Right ventricle myocardium superior (tissue), 1 donor: ENCODE results near the gene SH3BP4. TPM values are rescaled to one million over a fixed set of nuclear protein-coding genes. Genes with fewer than 3 reads are reported as not detected.

Experiments
- ATAC-seq: fragments of 200-7000 bp; cut with Tn5 transposase; one replicate; pipeline ENCODE4 v1.9.1; 2020; ENCODE audit warnings: mild to moderate bottlenecking; ENCODE audit not compliant: poor library complexity
- DNase-seq: peaks from one replicate; pipeline ENCODE4 v3.0.0-alpha.2; 2020
- intact Hi-C: fragments of 100-400 bp; cut with DNase I; formaldehyde crosslinking; loops from one replicate; pipeline ENCODE4 v1.11.2; 2022
- total RNA-seq: library from RNA; stranded (reverse); fragmentation: NEBNext Ultra II Directional; extraction: Animal tissue kit (Norgen Biotek cat#: 25700); gene quantifications from one replicate; pipeline ENCODE4 v1.2.1, GENCODE V29; 2021
- donor health status: DM: no; HTN: yes; CAD: no; lungs with severe emphysema.

SH3BP4 gene
- total RNA-seq, 1 donor from 2014 or later = 9.0 TPM

GRCh38 chr2:235085476-235085875 is 133.7 kb downstream of the SH3BP4 start:
- intact Hi-C loops = loop anchor here (10.0 kb wide), 1 partner anchor 81 kb away; no protein-coding TSS in a partner anchor
- DNase-seq = no peak

GRCh38 chr2:235086481-235087184 is 134.8 kb downstream of the SH3BP4 start:
- DNase-seq = no peak
- ATAC-seq = no peak
- intact Hi-C loops = loop anchor here (10.0 kb wide), 1 partner anchor 82 kb away; no protein-coding TSS in a partner anchor

More at GRCh38 chr2:235085476-235085875, 133.7 kb downstream of the SH3BP4 start:
- ATAC-seq = no peak

GRCh38 chr2:235087832-235088495 is 136.1 kb downstream of the SH3BP4 start:
- intact Hi-C loops = loop anchor here (10.0 kb wide), 1 partner anchor 83 kb away; no protein-coding TSS in a partner anchor
- DNase-seq (peak; percentile 75), ATAC-seq (peak; percentile 68)

- DNase-seq (no peak), ATAC-seq (no peak)
- intact Hi-C loops = loop anchor here (10.0 kb wide), 1 partner anchor 84 kb away; no protein-coding TSS in a partner anchor
Measured at GRCh38 chr2:235088496-235088921, 136.7 kb downstream of the SH3BP4 start.

GRCh38 chr2:235091421-235091820 is 139.6 kb downstream of the SH3BP4 start:
- DNase-seq (no peak), ATAC-seq (no peak)
- intact Hi-C loops = no loop called here

- DNase-seq = no peak
- no peak for ATAC-seq
- intact Hi-C loops = no loop called here
Measured at GRCh38 chr2:235091983-235092382, 140.2 kb downstream of the SH3BP4 start.

- intact Hi-C loops = no loop called here
- DNase-seq (no peak), ATAC-seq (no peak)
Measured at GRCh38 chr2:235092433-235093223, 140.8 kb downstream of the SH3BP4 start.

GRCh38 chr2:235094457-235094856 is 142.6 kb downstream of the SH3BP4 start:
- DNase-seq (no peak), ATAC-seq (no peak)
- intact Hi-C loops = no loop called here

- intact Hi-C loops = no loop called here
- ATAC-seq = no peak
- DNase-seq = no peak
Measured at GRCh38 chr2:235095569-235095968, 143.8 kb downstream of the SH3BP4 start.

GRCh38 chr2:235096447-235096846 is 144.6 kb downstream of the SH3BP4 start:
- intact Hi-C loops = no loop called here
- no peak for DNase-seq

GRCh38 chr2:235097196-235097595 is 145.4 kb downstream of the SH3BP4 start:
- no peak for DNase-seq
- ATAC-seq = no peak
- intact Hi-C loops = no loop called here

More at GRCh38 chr2:235096447-235096846, 144.6 kb downstream of the SH3BP4 start:
- no peak for ATAC-seq

GRCh38 chr2:235098269-235098668 is 146.5 kb downstream of the SH3BP4 start:
- intact Hi-C loops = no loop called here
- ATAC-seq = no peak
- DNase-seq = no peak

- no peak for ATAC-seq
- intact Hi-C loops = no loop called here
- no peak for DNase-seq
Measured at GRCh38 chr2:235098736-235099494, 147.1 kb downstream of the SH3BP4 start.

GRCh38 chr2:235102896-235103295 is 151.1 kb downstream of the SH3BP4 start:
- DNase-seq (no peak), ATAC-seq (no peak)
- intact Hi-C loops = loop anchor here (5.0 to 10.0 kb wide), 2 partner anchors 96 to 228 kb away; no protein-coding TSS in a partner anchor
